ENCODE measurements around the gene STX8.
"Not testable (repeated sequence)": the region's sequence is repeated elsewhere in the genome, so short reads cannot be mapped to it uniquely, and the experiment has no call there.

STX8 gene

GRCh38 chr17:9472094-9472493, 103.5 kb downstream of the STX8 start:
- no peaks in the 10 kb centered on the region for H3K9me3 ChIP-seq (ENCODE audit: control insufficient read depth, insufficient read depth, low read depth, low read length)
- no peak overlapping the region for H3K4me3 ChIP-seq (ENCODE audit: low read depth, low read length)
- H3K9ac ChIP-seq (ENCODE audit: low read length): no peak overlapping the region
- no peak overlapping the region for H3K27ac ChIP-seq (ENCODE audit: low read depth, low read length)
- no peaks in the 10 kb centered on the region for H3K36me3 ChIP-seq (ENCODE audit: control insufficient read depth, insufficient read depth, low read length)
- peaks cover 8% of the 10 kb centered on the region; the same call in 1 of the 2 replicates for H3K4me1 ChIP-seq (ENCODE audit: control insufficient read depth, insufficient read depth, low read length)
- no peaks in the 10 kb centered on the region for H3K27me3 ChIP-seq (ENCODE audit: control insufficient read depth, insufficient read depth, low read length)

DNA sequence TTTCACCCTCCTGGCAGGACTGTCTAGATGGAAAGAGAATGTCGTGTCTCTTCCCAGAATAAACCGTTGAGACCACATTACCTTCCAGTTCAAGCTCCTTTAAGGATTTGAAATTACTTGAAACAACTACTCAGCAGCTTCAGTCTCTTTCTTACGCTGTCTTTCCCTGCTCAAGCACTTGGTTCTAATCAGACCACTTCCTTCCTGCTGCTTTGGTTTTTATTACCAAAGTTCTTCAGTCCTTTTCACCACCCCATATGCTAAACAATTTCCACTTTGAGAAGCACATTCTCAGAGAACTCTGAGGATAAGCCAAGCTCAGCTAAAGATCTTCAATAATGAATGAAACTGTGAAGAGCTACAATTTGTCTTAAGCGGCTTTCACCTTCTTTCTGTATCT, 105.4 kb downstream of the STX8 start:
- Histone ChIP-seq H3K9me3 (ENCODE audit: control insufficient read depth, insufficient read depth, low read depth, low read length) (no peaks in the 10 kb centered on the region), H3K27me3 (ENCODE audit: control insufficient read depth, insufficient read depth, low read length) (no peaks in the 10 kb centered on the region), H3K4me1 (ENCODE audit: control insufficient read depth, insufficient read depth, low read length) (peaks cover 8% of the 10 kb centered on the region; the same call in 1 of the 2 replicates), H3K9ac (ENCODE audit: low read length) (no peak overlapping the region), H3K27ac (ENCODE audit: low read depth, low read length) (no peak overlapping the region), H3K4me3 (ENCODE audit: low read depth, low read length) (no peak overlapping the region), H3K36me3 (ENCODE audit: control insufficient read depth, insufficient read depth, low read length) (no peaks in the 10 kb centered on the region)

- peaks cover 8% of the 10 kb centered on the region; the same call in 1 of the 2 replicates for H3K4me1 ChIP-seq (ENCODE audit: control insufficient read depth, insufficient read depth, low read length)
- H3K36me3 ChIP-seq (ENCODE audit: control insufficient read depth, insufficient read depth, low read length): no peaks in the 10 kb centered on the region
Observed at GRCh38 chr17:9468937-9469336, 106.7 kb downstream of the STX8 start.

GRCh38 chr17:9468532-9468931, 107.1 kb downstream of the STX8 start:
- no peak overlapping the region for H3K9ac ChIP-seq (ENCODE audit: low read length)
- H3K9me3 ChIP-seq (ENCODE audit: control insufficient read depth, insufficient read depth, low read depth, low read length): no peaks in the 10 kb centered on the region
- H3K27ac ChIP-seq (ENCODE audit: low read depth, low read length): no peak overlapping the region
- H3K4me1 ChIP-seq (ENCODE audit: control insufficient read depth, insufficient read depth, low read length): peaks cover 8% of the 10 kb centered on the region; the same call in 1 of the 2 replicates
- no peaks in the 10 kb centered on the region for H3K27me3 ChIP-seq (ENCODE audit: control insufficient read depth, insufficient read depth, low read length)
- H3K36me3 ChIP-seq (ENCODE audit: control insufficient read depth, insufficient read depth, low read length): no peaks in the 10 kb centered on the region
- no peak overlapping the region for H3K4me3 ChIP-seq (ENCODE audit: low read depth, low read length)

More at GRCh38 chr17:9468937-9469336, 106.7 kb downstream of the STX8 start:
- Histone ChIP-seq H3K9me3 (ENCODE audit: control insufficient read depth, insufficient read depth, low read depth, low read length) (no peaks in the 10 kb centered on the region), H3K27me3 (ENCODE audit: control insufficient read depth, insufficient read depth, low read length) (no peaks in the 10 kb centered on the region), H3K4me3 (ENCODE audit: low read depth, low read length) (no peak overlapping the region), H3K9ac (ENCODE audit: low read length) (no peak overlapping the region), H3K27ac (ENCODE audit: low read depth, low read length) (no peak overlapping the region)

DNA sequence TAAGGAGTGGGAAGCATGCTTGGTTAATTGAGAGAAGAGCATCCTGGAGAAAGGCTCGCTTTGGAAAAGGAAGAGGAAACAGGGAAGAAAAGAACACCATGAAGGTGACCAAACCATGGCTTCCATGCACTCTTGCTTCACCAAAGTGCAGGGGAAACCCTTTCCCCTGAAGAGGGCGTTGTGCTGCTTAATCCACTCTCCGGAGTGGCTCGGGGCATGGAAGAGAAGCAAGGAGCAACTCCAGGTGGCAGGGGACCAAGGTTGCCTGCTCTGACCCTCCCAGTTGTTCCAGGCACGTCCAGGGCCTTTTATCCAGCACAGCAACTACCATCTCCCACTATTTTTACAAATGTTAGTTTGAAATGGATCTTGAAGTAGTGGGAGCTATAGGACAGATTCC, 108.1 kb downstream of the STX8 start:
- Histone ChIP-seq H3K9ac (ENCODE audit: low read length) (no peak overlapping the region), H3K9me3 (ENCODE audit: control insufficient read depth, insufficient read depth, low read depth, low read length) (no peaks in the 10 kb centered on the region), H3K27me3 (ENCODE audit: control insufficient read depth, insufficient read depth, low read length) (no peaks in the 10 kb centered on the region), H3K4me3 (ENCODE audit: low read depth, low read length) (no peak overlapping the region), H3K27ac (ENCODE audit: low read depth, low read length) (no peak overlapping the region), H3K4me1 (ENCODE audit: control insufficient read depth, insufficient read depth, low read length) (peaks cover 8% of the 10 kb centered on the region; the same call in 1 of the 2 replicates), H3K36me3 (ENCODE audit: control insufficient read depth, insufficient read depth, low read length) (no peaks in the 10 kb centered on the region)

DNA sequence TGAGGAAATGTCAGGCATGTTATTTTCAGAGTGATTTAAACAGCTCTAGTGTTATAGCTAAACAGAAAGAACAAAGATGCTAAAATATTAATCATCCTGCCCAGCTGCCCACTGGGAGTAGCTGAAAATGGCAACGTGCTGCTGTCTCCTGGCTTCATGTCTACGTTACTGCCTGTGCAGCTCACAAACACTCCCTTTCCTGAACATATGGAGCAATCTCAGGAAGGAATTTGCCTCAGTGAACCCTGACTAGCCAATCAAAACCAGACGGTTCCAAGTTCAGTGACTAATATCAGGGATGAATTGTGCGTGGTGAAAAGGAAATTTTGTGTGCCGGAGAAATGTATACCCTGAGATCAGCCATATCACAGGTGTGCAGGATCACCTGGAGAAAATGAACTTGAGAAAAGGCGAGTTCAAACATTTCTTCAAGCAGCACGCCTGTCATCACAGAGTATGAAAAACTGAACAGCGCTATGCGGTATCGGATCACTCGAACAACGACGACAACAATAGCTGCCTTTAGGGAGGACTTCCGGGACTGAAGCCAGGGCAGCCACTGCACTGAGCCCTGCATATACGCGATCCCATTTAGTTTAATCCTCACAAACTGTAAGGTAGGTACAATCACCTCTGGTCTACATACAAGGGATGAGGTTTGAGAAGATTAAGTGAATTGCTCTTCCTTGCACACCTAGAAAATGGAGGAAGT, 110.3 kb downstream of the STX8 start:
- Histone ChIP-seq H3K27me3 (ENCODE audit: control insufficient read depth, insufficient read depth, low read length) (no peaks in the 10 kb centered on the region), H3K36me3 (ENCODE audit: control insufficient read depth, insufficient read depth, low read length) (no peaks in the 10 kb centered on the region), H3K27ac (ENCODE audit: low read depth, low read length) (no peak overlapping the region), H3K4me3 (ENCODE audit: low read depth, low read length) (no peak overlapping the region), H3K4me1 (ENCODE audit: control insufficient read depth, insufficient read depth, low read length) (peaks cover 7% of the 10 kb centered on the region; the same call in 1 of the 2 replicates), H3K9ac (ENCODE audit: low read length) (no peak overlapping the region), H3K9me3 (ENCODE audit: control insufficient read depth, insufficient read depth, low read depth, low read length) (peaks cover 4% of the 10 kb centered on the region; the same call in 1 of the 2 replicates)

GRCh38 chr17:9457005-9457404, 118.6 kb downstream of the STX8 start:
- peaks cover 8% of the 10 kb centered on the region; the same call in 1 of the 2 replicates for H3K9me3 ChIP-seq (ENCODE audit: control insufficient read depth, insufficient read depth, low read depth, low read length)
- H3K4me3 ChIP-seq (ENCODE audit: low read depth, low read length): no peak overlapping the region
- no peaks in the 10 kb centered on the region for H3K27me3 ChIP-seq (ENCODE audit: control insufficient read depth, insufficient read depth, low read length)
- no peaks in the 10 kb centered on the region for H3K36me3 ChIP-seq (ENCODE audit: control insufficient read depth, insufficient read depth, low read length)
- H3K9ac ChIP-seq (ENCODE audit: low read length): no peak overlapping the region
- H3K27ac ChIP-seq (ENCODE audit: low read depth, low read length): no peak overlapping the region
- no peaks in the 10 kb centered on the region for H3K4me1 ChIP-seq (ENCODE audit: control insufficient read depth, insufficient read depth, low read length)

DNA sequence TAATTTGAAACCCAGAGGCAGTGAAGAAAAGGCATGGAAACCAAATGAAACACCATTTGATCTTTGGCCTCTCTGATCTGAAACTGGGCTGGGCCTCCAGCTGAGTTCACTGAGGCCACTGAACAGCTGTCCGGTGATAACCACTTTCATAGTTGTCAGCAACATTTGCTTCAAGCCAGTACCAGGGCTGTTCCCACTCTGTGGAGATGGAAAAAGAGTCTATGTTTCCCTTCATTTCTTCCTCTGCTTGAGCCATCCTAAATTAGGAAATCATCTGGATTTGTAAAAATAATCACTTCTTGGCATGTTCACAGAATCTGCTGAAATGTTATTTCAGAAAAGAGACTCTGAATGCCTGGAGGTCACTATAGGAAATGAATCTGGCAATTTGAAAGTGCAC, 119.3 kb downstream of the STX8 start:
- H3K27ac ChIP-seq (ENCODE audit: low read depth, low read length): no peak overlapping the region
- H3K27me3 ChIP-seq (ENCODE audit: control insufficient read depth, insufficient read depth, low read length): no peaks in the 10 kb centered on the region

GRCh38 chr17:9451934-9452333, 123.7 kb downstream of the STX8 start:
- no peaks in the 10 kb centered on the region for H3K36me3 ChIP-seq (ENCODE audit: control insufficient read depth, insufficient read depth, low read length)
- H3K27ac ChIP-seq (ENCODE audit: low read depth, low read length): no peak overlapping the region
- H3K27me3 ChIP-seq (ENCODE audit: control insufficient read depth, insufficient read depth, low read length): no peaks in the 10 kb centered on the region
- no peaks in the 10 kb centered on the region for H3K4me1 ChIP-seq (ENCODE audit: control insufficient read depth, insufficient read depth, low read length)
- no peak overlapping the region for H3K9ac ChIP-seq (ENCODE audit: low read length)
- no peaks in the 10 kb centered on the region for H3K9me3 ChIP-seq (ENCODE audit: control insufficient read depth, insufficient read depth, low read depth, low read length)
- no peak overlapping the region for H3K4me3 ChIP-seq (ENCODE audit: low read depth, low read length)

More for the DNA sequence above, 119.3 kb downstream of the STX8 start:
- Histone ChIP-seq H3K4me3 (ENCODE audit: low read depth, low read length) (no peak overlapping the region), H3K9me3 (ENCODE audit: control insufficient read depth, insufficient read depth, low read depth, low read length) (peaks cover 4% of the 10 kb centered on the region; the same call in 1 of the 2 replicates), H3K36me3 (ENCODE audit: control insufficient read depth, insufficient read depth, low read length) (no peaks in the 10 kb centered on the region), H3K9ac (ENCODE audit: low read length) (no peak overlapping the region), H3K4me1 (ENCODE audit: control insufficient read depth, insufficient read depth, low read length) (no peaks in the 10 kb centered on the region)

GRCh38 chr17:9447298-9447697, 128.3 kb downstream of the STX8 start:
- H3K27ac ChIP-seq (ENCODE audit: low read depth, low read length); H3K36me3 ChIP-seq (ENCODE audit: control insufficient read depth, insufficient read depth, low read length); H3K4me1 ChIP-seq (ENCODE audit: control insufficient read depth, insufficient read depth, low read length); H3K9me3 ChIP-seq (ENCODE audit: control insufficient read depth, insufficient read depth, low read depth, low read length); H3K27me3 ChIP-seq (ENCODE audit: control insufficient read depth, insufficient read depth, low read length); H3K4me3 ChIP-seq (ENCODE audit: low read depth, low read length); H3K9ac ChIP-seq (ENCODE audit: low read length): not testable (repeated sequence)

- no peak overlapping the region for H3K27ac ChIP-seq (ENCODE audit: low read depth, low read length)
- H3K4me3 ChIP-seq (ENCODE audit: low read depth, low read length): no peak overlapping the region
- peaks cover 5% of the 10 kb centered on the region; the same call in 1 of the 2 replicates for H3K4me1 ChIP-seq (ENCODE audit: control insufficient read depth, insufficient read depth, low read length)
- no peak overlapping the region for H3K9ac ChIP-seq (ENCODE audit: low read length)
- H3K36me3 ChIP-seq (ENCODE audit: control insufficient read depth, insufficient read depth, low read length): no peaks in the 10 kb centered on the region
- H3K27me3 ChIP-seq (ENCODE audit: control insufficient read depth, insufficient read depth, low read length): no peaks in the 10 kb centered on the region
- no peaks in the 10 kb centered on the region for H3K9me3 ChIP-seq (ENCODE audit: control insufficient read depth, insufficient read depth, low read depth, low read length)
Observed at GRCh38 chr17:9446528-9446927, 129.1 kb downstream of the STX8 start.

Measured in HUES6 (cell line).